Vagina (tissue), 2 donors: Measurements from ENCODE around the gene ABTB2. TPM values are rescaled to one million over a fixed set of nuclear protein-coding genes. Genes with fewer than 3 reads are reported as not detected.

Source experiments
- DNase-seq, 2 donors: peaks; one replicate each; pipeline ENCODE4 v3.0.0-alpha.2; 2017; ENCODE audit errors: extremely low spot score in 2 of 2
- H3K27ac ChIP-seq: fragments of 200-600 bp; sonication (generic); one replicate; pipeline ENCODE4 v1.5.1; 2019
- H3K27me3 ChIP-seq: fragments of 200-600 bp; sonication (generic); one replicate; pipeline ENCODE4 v1.5.1; 2019
- H3K36me3 ChIP-seq, 2 donors: fragments of 200-600 bp; sonication (generic); one replicate each; pipeline ENCODE4 v1.5.1; 2017 to 2019
- H3K4me1 ChIP-seq: fragments of 200-600 bp; sonication (generic); one replicate; pipeline ENCODE4 v1.5.1; 2019
- H3K4me3 ChIP-seq, 2 donors: fragments of 200-600 bp; sonication (generic); 1 replicate in 1 of 2; 2 replicates in 1 of 2; pipeline ENCODE4 v1.5.1; 2016 to 2019
- H3K9me3 ChIP-seq: fragments of 200-600 bp; sonication (generic); one replicate; pipeline ENCODE4 v1.5.1; 2019
- CTCF ChIP-seq, 3 experiments: fragments of 450-650 bp in 2 of 3; fragments of 200-600 bp in 1 of 3; sonication (generic) in 1 of 3; IDR thresholded peaks; one replicate each; pipeline ENCODE4 v1.5.1; 2017 to 2019; ENCODE audit warnings: antibody characterized with exemption in 3 of 3, mild to moderate bottlenecking in 2 of 3, moderate library complexity in 2 of 3
- POLR2A ChIP-seq, 2 donors: fragments of 450-650 bp; IDR thresholded peaks; one replicate each; pipeline ENCODE4 v1.6.1; 2017; ENCODE audit warnings: antibody characterized with exemption in 2 of 2, mild to moderate bottlenecking in 2 of 2, moderate library complexity in 2 of 2
- POLR2AphosphoS5 ChIP-seq, 2 donors: sonication (generic); formaldehyde crosslinking; IDR thresholded peaks; one replicate each; pipeline ENCODE4 v1.9.0; 2017; ENCODE audit warnings: antibody characterized with exemption in 2 of 2, mild to moderate bottlenecking in 2 of 2, low read depth in 1 of 2; ENCODE audit not compliant: insufficient read depth in 1 of 2
- intact Hi-C: fragments of 100-400 bp; cut with DNase I; formaldehyde crosslinking; loops from one replicate; pipeline ENCODE4 v1.15.1; 2023
- total RNA-seq: library from RNA; depleted of rRNA; stranded (reverse); fragments of >200 nt; gene quantifications from one replicate; pipeline ENCODE4 v1.2.3, GENCODE V29; 2016

ABTB2 gene
- total RNA-seq, 1 donor from 2014 or later: 10.8 TPM

- H3K9me3 ChIP-seq: no peaks in the 10 kb centered on the region
- peaks cover 26% of the 10 kb centered on the region for H3K4me1 ChIP-seq
- H3K4me3 ChIP-seq: peak overlapping the region; percentile 61 to 70
- H3K27ac ChIP-seq: peak overlapping the region; percentile 64
- intact Hi-C loops: loop anchor here (2.0 to 5.0 kb wide), 2 partner anchors 25 to 304 kb away; partner anchors contain the start of gene CAPRIN1
- TF ChIP-seq POLR2AphosphoS5 (IDR thresholded peaks at IDR 0.05; ENCODE audit: insufficient read depth in 1 of 2, low read depth in 1 of 2) (no peak), POLR2A (IDR thresholded peaks at IDR 0.05) (no peak), CTCF (IDR thresholded peaks at IDR 0.05) (no peak)
- no peaks in the 10 kb centered on the region for H3K36me3 ChIP-seq
- DNase-seq: no peak
- no peaks in the 10 kb centered on the region for H3K27me3 ChIP-seq
Measured at GRCh38 chr11:34356130-34356529, 1.7 kb downstream of the ABTB2 start.

- Histone ChIP-seq H3K27me3 (no peaks in the 10 kb centered on the region), H3K4me1 (peaks cover 26% of the 10 kb centered on the region), H3K27ac (peak overlapping the region; percentile 64), H3K4me3 (peak overlapping the region; percentile 61 to 70), H3K36me3 (no peaks in the 10 kb centered on the region), H3K9me3 (no peaks in the 10 kb centered on the region)
- peak in 1 of 2 donors; percentile 79 for DNase-seq
- intact Hi-C loops: loop anchor here (2.0 to 5.0 kb wide), 2 partner anchors 25 to 303 kb away; partner anchors contain the start of gene CAPRIN1
- TF ChIP-seq POLR2A (IDR thresholded peaks at IDR 0.05) (no peak), CTCF (IDR thresholded peaks at IDR 0.05) (no peak), POLR2AphosphoS5 (IDR thresholded peaks at IDR 0.05; ENCODE audit: insufficient read depth in 1 of 2, low read depth in 1 of 2) (no peak)
Measured at GRCh38 chr11:34355726-34356125, 2.1 kb downstream of the ABTB2 start.

- TF ChIP-seq POLR2AphosphoS5 (IDR thresholded peaks at IDR 0.05; ENCODE audit: insufficient read depth in 1 of 2, low read depth in 1 of 2) (no peak), POLR2A (IDR thresholded peaks at IDR 0.05) (no peak), CTCF (IDR thresholded peaks at IDR 0.05) (no peak)
- Histone ChIP-seq H3K4me1 (peaks cover 35% of the 10 kb centered on the region), H3K27ac (no peak overlapping the region), H3K4me3 (no peak overlapping the region), H3K36me3 (no peaks in the 10 kb centered on the region), H3K27me3 (no peaks in the 10 kb centered on the region), H3K9me3 (no peaks in the 10 kb centered on the region)
- intact Hi-C loops: loop anchor here (5.0 kb wide), 1 partner anchor 302 kb away; the partner anchor contains the start of gene CAPRIN1
- DNase-seq: peak in 1 of 2 donors; percentile 76
Measured at GRCh38 chr11:34354782-34355181, 3.0 kb downstream of the ABTB2 start.

GRCh38 chr11:34353881-34354280 lies 3.9 kb downstream of the ABTB2 start:
- intact Hi-C loops: no loop called here

More at GRCh38 chr11:34353881-34354280, 3.9 kb downstream of the ABTB2 start:
- H3K27me3 ChIP-seq: no peaks in the 10 kb centered on the region
- H3K9me3 ChIP-seq: no peaks in the 10 kb centered on the region
- no peaks in the 10 kb centered on the region for H3K36me3 ChIP-seq
- DNase-seq: no peak
- peaks cover 42% of the 10 kb centered on the region for H3K4me1 ChIP-seq
- no peak for TF ChIP-seq CTCF (IDR thresholded peaks at IDR 0.05)
- no peak for TF ChIP-seq POLR2AphosphoS5 (IDR thresholded peaks at IDR 0.05; ENCODE audit: insufficient read depth in 1 of 2, low read depth in 1 of 2)
- no peak for TF ChIP-seq POLR2A (IDR thresholded peaks at IDR 0.05)
- no peak overlapping the region for H3K27ac ChIP-seq
- H3K4me3 ChIP-seq: no peak overlapping the region
